T-helper 2 cell treated with Interferon-gamma antibody and Interleukin-4, amounts not matched to agents 5 μg/mL and 100 μg/mL, for 36 hours (primary cell): ENCODE measurements around the gene GTF2IRD1.
"Not testable (repeated sequence)": the region's sequence is repeated elsewhere in the genome, so short reads cannot be mapped to it uniquely, and the experiment has no call there.

Experiments used
- DNase-seq: peaks from one replicate; pipeline ENCODE4 v3.0.0; 2021; ENCODE audit warnings: low spot score
- H3K27ac Mint-ChIP-seq: one replicate; pipeline ENCODE4 v1.8.0; 2021; ENCODE audit warnings: mild to moderate bottlenecking, mixed read lengths
- H3K27me3 Mint-ChIP-seq: one replicate; pipeline ENCODE4 v1.8.0; 2021; ENCODE audit warnings: low read depth, mixed read lengths
- H3K36me3 Mint-ChIP-seq: one replicate; pipeline ENCODE4 v1.8.0; 2021; ENCODE audit warnings: low read depth, mixed read lengths
- H3K4me1 Mint-ChIP-seq: one replicate; pipeline ENCODE4 v1.8.0; 2021; ENCODE audit warnings: low read depth, mixed read lengths
- H3K4me3 Mint-ChIP-seq: one replicate; pipeline ENCODE4 v1.8.0; 2022; ENCODE audit warnings: mild to moderate bottlenecking, moderate library complexity, mixed read lengths
- H3K9me3 Mint-ChIP-seq: one replicate; pipeline ENCODE4 v1.8.0; 2021; ENCODE audit warnings: mixed read lengths

The GTF2IRD1 gene

DNA sequence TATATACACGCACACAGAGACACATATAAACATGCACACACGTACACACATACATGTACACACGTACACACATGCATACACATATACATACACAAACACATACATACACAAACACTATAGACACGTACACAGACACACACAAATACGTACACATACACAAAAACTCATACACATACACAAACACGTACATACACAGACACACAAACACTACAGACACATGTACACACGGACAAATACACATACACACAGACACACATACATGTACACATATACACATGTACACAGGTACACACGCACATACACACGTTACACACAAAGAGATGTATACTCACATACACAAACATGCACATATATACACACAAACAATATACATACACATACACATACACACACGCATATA lies 35.2 kb upstream of the GTF2IRD1 start:
- Mint-ChIP-seq H3K4me1 (no peaks in the 10 kb centered on the region), H3K27ac (no peak overlapping the region), H3K9me3 (no peaks in the 10 kb centered on the region), H3K27me3 (no peaks in the 10 kb centered on the region), H3K4me3 (no peak overlapping the region), H3K36me3 (no peaks in the 10 kb centered on the region)
- no peak for DNase-seq

DNA sequence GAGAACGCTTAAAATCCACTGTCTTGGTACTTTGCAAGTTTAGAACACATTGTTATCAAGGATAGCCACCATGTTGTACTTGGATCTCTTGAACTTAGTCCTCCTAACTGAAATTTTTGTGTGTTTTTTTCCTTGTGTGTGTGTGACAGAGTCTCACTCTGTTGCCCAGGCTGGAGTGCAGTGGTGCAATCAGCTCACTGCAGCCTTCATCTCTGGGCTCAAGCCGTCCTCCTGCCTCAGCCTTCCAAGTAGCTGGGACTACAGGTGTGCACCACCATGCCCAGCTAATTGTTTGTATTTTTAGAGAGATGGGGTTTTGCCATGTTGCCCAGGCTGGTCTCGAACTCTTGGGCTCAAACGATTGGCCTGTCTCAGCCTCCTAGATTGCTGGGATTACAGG lies 34.5 kb upstream of the GTF2IRD1 start:
- not testable (repeated sequence) for H3K27me3 Mint-ChIP-seq, H3K4me1 Mint-ChIP-seq, H3K27ac Mint-ChIP-seq, H3K4me3 Mint-ChIP-seq, DNase-seq, H3K9me3 Mint-ChIP-seq, H3K36me3 Mint-ChIP-seq

DNA sequence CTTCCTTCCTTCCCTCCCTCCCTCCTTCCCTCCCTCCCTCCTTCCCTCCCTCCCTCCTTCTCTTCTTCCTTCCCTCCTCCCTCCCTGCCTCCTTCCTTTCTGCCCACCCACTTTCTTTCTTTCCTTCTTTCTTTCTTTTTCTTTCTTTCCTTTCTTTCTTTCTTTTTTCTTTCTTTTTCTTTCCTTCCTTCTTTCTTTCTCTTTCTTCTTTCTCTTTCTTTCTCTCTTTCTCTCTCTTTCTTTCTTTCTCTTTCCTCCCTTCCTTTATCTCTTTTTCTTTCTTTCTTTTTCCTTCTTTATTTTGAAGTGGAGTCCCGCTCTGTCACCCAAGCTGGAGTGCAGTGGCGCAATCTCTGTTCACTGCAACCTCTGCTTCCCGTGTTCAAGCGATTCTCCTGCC lies 33.7 kb upstream of the GTF2IRD1 start:
- no peaks in the 10 kb centered on the region for H3K36me3 Mint-ChIP-seq
- H3K9me3 Mint-ChIP-seq: no peaks in the 10 kb centered on the region
- no peak overlapping the region for H3K4me3 Mint-ChIP-seq
- no peaks in the 10 kb centered on the region for H3K4me1 Mint-ChIP-seq
- no peak overlapping the region for H3K27ac Mint-ChIP-seq
- no peaks in the 10 kb centered on the region for H3K27me3 Mint-ChIP-seq
- no peak for DNase-seq

DNA sequence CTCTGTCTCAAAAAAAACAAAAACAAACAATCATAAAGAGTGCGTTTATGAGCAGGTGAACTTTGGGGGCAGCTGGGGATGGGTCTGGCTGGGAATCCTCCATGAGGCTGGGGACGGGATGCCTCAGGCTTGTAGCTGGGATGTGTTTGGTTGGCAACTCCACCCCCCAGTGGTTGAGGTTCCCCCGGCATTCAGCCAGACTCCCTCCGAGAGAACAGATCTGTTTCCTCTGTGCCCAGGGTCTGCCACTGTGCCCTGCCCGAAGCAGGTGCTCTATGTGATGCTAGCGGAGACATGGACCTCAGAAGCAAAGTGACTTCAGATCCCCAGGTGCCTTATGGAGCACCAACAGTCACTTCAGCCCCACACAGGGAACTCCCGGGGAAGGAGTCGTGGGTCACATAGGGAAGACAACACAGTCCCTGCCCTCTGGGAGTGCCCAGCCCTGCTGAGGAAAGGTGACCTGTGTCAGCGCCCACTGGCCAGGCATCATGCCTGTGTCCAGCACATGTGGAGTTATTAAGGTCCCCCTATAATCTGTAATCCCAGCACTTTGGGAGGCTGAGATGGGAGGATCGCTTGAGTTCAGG lies 29.3 kb upstream of the GTF2IRD1 start:
- Mint-ChIP-seq H3K27ac (no peak overlapping the region), H3K9me3 (no peaks in the 10 kb centered on the region), H3K36me3 (no peaks in the 10 kb centered on the region), H3K4me3 (no peak overlapping the region), H3K27me3 (no peaks in the 10 kb centered on the region), H3K4me1 (no peaks in the 10 kb centered on the region)
- DNase-seq: no peak

DNA sequence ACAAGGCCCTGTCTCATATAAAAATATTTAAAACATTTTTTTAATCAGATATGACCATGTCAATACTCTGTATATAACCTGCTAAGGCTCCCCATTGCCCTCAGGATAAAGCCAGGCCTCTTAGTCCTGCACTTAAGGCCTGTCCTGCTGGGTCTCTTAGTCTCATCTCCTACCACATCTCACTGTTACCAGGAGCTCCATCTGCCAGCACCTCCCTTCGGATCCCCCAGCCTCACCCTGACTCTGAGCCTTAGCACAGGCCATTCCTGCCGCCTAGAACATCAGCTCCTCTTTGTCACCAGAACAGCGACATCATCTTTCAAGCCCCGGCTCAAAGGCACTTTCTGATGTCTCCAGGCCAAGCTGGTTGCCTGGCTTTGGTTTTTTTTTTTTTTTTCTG lies 25.7 kb upstream of the GTF2IRD1 start:
- DNase-seq: no peak
- H3K9me3 Mint-ChIP-seq: no peaks in the 10 kb centered on the region
- H3K36me3 Mint-ChIP-seq: no peaks in the 10 kb centered on the region
- no peak overlapping the region for H3K4me3 Mint-ChIP-seq
- no peaks in the 10 kb centered on the region for H3K27me3 Mint-ChIP-seq
- no peaks in the 10 kb centered on the region for H3K4me1 Mint-ChIP-seq
- H3K27ac Mint-ChIP-seq: no peak overlapping the region

DNA sequence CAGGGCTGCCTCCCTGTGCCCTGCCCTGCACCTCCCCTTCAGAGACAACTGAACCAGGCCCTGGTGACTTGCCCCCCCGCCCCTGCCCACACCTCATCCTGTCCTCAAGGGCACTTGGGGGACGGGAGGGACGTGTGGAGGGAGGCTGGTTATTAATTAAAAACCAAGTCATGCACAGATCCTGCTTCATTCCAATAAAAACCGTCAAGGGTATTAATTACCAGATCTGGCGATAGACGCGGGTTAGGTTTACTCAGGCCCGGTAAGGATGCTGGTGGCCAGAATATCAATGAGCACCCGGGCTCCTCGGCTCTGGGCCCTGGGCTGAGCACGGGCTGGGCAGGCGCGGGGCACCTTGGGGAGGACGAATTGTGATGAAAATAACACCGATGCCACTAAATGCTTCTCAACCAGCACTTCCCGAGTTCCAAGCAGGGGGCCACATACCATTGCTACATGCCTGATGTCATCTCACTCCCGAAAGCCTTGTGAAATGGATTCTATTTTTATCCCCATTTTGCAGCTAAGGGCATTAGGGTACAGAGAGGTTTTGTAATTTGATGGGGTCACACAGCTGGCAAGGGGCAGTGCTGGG lies 24.5 kb upstream of the GTF2IRD1 start:
- no peak overlapping the region for H3K4me3 Mint-ChIP-seq
- no peaks in the 10 kb centered on the region for H3K36me3 Mint-ChIP-seq
- H3K4me1 Mint-ChIP-seq: no peaks in the 10 kb centered on the region
- H3K27ac Mint-ChIP-seq: no peak overlapping the region
- no peaks in the 10 kb centered on the region for H3K27me3 Mint-ChIP-seq
- H3K9me3 Mint-ChIP-seq: no peaks in the 10 kb centered on the region
- DNase-seq: no peak

DNA sequence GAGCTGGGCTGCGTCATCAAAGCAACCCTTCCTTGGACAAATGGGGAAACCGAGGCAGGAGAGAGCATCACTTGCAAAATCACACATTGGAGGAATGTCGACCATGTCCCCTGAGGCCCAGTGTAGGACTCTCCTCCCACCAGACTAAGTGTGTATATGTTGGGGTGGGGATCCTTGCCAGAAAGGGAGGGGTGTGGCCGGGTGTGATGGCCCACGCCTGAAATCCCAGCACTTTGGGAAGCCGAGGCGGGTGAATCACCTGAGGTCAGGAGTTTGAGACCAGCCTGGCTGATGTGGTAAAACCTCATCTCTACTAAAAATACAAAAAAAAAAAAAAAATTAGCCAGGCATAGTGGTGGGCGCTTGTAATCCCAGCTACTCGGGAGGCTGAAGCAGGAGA lies 23.3 kb upstream of the GTF2IRD1 start:
- not testable (repeated sequence) for H3K4me1 Mint-ChIP-seq, H3K36me3 Mint-ChIP-seq, H3K27me3 Mint-ChIP-seq, H3K4me3 Mint-ChIP-seq, H3K27ac Mint-ChIP-seq, H3K9me3 Mint-ChIP-seq, DNase-seq

DNA sequence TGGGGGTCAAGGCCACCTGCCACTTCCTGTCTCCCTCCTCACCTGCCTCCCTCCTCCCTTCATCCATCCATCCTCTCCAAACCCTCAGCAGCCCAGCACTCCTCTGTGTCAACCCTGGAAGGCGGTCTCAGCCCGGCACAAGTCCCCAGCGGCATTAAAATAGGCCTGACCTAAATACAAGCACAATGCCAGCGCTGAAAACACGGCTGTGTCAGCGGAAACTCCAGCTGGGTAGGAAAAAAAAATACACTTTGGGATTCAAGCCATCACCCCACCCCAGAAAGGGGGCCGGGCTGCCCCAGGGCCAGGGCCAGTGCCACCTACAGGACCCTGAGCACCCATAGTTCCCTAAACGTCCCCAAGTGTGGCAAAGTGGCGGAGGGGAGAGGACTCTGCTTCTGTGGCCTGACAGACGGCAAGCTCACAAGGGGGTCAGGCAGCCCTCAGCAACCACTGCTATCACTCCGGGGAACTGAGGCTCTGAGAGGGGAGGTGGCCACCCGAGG lies 22.7 kb upstream of the GTF2IRD1 start:
- H3K4me3 Mint-ChIP-seq: no peak overlapping the region
- no peaks in the 10 kb centered on the region for H3K9me3 Mint-ChIP-seq
- H3K27ac Mint-ChIP-seq: no peak overlapping the region
- H3K27me3 Mint-ChIP-seq: no peaks in the 10 kb centered on the region
- no peak for DNase-seq
- no peaks in the 10 kb centered on the region for H3K4me1 Mint-ChIP-seq
- no peaks in the 10 kb centered on the region for H3K36me3 Mint-ChIP-seq

DNA sequence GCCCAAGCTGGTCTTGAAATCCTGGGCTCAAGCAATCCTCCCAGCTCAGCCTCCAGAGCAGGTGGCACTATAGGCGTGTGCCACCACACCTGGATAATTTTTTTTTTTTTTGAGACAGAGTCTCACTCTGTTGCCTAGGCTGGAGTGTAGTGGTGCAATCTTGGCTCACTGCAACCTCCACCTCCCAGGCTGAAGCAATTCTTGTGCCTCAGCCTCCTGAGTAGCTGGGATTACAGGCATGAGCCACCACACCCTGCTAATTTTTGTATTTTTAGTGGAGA lies 16.5 kb upstream of the GTF2IRD1 start:
- H3K27ac Mint-ChIP-seq, H3K4me3 Mint-ChIP-seq, H3K4me1 Mint-ChIP-seq, H3K36me3 Mint-ChIP-seq, DNase-seq, H3K27me3 Mint-ChIP-seq: not testable (repeated sequence)
- peaks cover 11% of the 10 kb centered on the region for H3K9me3 Mint-ChIP-seq

DNA sequence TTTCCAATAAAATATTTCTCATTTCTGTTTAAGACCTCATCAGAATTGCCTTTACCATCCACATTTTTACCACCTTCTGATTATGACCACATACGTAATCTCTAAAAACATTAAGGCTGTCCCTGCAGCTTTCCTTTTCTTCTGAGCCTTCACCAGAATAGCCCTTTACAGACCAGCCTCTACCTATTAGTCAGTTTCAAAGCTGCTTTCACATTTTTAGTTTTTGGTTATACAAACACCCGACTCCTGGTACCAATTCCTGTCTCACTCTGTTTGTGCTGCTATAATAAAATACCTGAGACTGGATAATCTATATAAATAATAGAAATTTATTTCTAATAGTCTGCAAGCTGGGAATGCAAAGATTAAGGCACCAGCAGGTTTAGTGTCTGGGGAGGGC lies 15.4 kb upstream of the GTF2IRD1 start:
- peaks cover 2% of the 10 kb centered on the region for H3K27me3 Mint-ChIP-seq
- H3K36me3 Mint-ChIP-seq: peaks cover 4% of the 10 kb centered on the region
- H3K4me3 Mint-ChIP-seq: no peak overlapping the region
- H3K4me1 Mint-ChIP-seq: no peaks in the 10 kb centered on the region
- no peak overlapping the region for H3K27ac Mint-ChIP-seq
- DNase-seq: no peak
- H3K9me3 Mint-ChIP-seq: peaks cover 11% of the 10 kb centered on the region

DNA sequence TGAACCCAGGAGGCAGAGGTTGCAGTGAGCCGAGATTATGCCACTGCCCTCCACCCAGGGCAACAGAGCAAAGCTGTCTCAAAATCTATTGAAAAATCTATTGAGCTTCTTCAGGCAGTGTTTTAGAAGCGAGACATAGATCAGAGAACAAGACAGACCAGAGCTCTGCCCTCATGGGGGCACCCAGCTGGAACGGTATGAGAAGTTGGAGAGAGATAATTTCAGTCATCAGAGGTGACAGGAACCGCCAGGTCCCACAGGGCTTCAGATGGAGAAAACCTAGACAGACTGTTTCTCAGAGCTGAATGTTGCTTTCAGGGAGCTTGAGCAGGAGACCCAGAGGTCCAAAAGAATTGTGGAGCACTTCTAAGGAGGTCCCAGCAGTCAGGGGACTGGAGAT lies 14.2 kb upstream of the GTF2IRD1 start:
- Mint-ChIP-seq H3K36me3 (peaks cover 4% of the 10 kb centered on the region), H3K9me3 (peaks cover 11% of the 10 kb centered on the region), H3K27me3 (peaks cover 7% of the 10 kb centered on the region), H3K4me1 (no peaks in the 10 kb centered on the region), H3K27ac (no peak overlapping the region), H3K4me3 (no peak overlapping the region)
- DNase-seq: no peak

DNA sequence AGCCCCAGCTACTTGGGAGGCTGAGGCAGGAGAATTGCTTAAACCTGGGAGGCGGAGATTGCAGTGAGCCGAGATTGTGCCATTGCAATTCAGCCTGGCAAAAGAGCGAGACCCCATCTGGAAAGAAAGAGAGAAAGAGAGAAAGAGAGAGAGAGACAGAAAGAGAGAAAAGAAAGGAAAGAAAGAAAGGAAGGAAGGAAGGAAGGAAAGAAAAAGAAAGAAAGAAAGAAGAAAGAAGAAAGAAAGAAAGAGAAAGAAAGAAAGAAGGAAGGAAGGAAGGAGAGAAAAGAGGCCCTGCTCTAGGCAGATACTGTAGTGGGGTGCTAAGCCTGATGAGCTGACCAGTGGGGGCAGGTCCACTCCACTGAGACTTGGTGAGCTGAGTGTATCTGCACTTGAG lies 13.6 kb upstream of the GTF2IRD1 start:
- H3K4me3 Mint-ChIP-seq, H3K27ac Mint-ChIP-seq, H3K4me1 Mint-ChIP-seq, H3K36me3 Mint-ChIP-seq, H3K27me3 Mint-ChIP-seq, DNase-seq: not testable (repeated sequence)
- H3K9me3 Mint-ChIP-seq: peaks cover 11% of the 10 kb centered on the region

DNA sequence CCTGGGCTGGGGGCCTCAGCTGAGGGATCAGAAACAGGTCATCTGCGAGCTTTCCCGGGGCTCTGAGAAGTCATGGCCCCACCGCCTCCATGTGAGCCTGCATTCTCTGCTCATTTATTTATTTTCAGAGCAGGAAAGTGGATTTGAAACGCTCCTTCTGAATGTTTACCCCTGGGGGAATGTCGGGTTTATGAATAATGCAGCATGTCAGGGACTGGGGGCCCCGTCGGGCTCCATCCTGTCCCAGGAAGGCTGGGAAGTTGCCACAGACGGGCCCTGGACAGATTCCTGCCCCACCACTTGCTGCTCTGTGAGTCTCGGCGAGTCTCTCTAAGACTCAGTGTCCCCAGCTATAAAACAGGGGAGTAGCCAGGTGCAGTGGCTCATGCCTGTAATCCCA lies 11.9 kb upstream of the GTF2IRD1 start:
- Mint-ChIP-seq H3K27ac (no peak overlapping the region), H3K4me1 (no peaks in the 10 kb centered on the region), H3K4me3 (no peak overlapping the region), H3K9me3 (peaks cover 11% of the 10 kb centered on the region), H3K27me3 (peaks cover 7% of the 10 kb centered on the region), H3K36me3 (peaks cover 4% of the 10 kb centered on the region)
- no peak for DNase-seq

DNA sequence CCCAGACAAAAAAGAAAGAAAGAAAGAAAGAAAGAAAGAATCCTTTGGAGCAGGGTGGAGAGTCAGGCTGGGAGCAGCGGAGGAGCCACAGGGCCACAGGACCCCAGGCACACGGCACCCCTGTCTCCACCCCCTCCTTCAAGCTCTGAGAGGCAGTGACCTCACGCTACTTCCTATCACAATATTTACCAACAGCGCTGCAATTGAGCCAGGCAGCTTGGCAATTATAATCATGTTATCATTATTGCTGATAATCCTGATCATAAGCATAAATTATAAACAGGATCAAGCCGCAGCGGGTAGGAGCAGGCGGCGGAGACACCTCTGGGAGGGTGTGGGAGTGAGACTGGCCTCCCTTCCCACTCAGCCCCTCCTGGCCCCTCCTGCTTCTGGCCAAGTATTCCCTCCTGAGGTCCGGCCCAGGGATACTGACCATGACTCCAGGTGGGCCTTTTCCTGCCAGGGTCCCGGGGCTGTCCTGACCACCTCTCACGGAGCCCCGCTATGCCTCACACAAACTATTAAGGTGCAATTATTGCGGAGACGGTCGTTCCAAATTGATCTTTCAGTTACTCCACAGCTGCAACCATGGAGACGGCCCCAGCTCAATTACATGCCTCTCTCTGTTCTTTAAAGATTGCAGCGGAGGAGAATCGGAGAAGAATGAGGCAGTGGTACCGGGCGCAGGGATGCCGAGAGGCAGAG lies 10.0 kb upstream of the GTF2IRD1 start:
- Mint-ChIP-seq H3K4me3 (no peak overlapping the region), H3K36me3 (no peaks in the 10 kb centered on the region), H3K9me3 (peaks cover 2% of the 10 kb centered on the region), H3K27ac (no peak overlapping the region), H3K27me3 (peaks cover 7% of the 10 kb centered on the region), H3K4me1 (no peaks in the 10 kb centered on the region)
- no peak for DNase-seq

DNA sequence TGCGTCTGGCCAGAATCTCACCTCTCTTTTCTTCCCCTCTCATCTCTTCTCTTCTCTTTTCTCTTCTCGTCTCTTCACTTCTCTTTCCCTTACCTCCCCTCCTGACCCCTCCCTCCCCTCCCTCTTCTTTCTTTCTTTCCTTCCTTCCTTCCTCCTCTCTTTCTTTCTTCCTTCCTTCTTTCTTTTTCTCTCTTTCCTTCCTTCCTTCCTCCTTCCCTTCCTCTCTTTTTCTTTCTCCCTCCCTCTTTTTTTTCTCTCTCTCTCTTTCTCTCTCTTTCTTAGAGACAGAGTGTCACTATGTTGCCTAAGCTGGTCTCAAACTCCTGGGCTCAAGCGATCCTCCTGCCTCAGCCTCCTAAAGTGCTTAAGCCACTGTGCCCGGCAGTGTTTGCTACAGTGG lies 4.6 kb upstream of the GTF2IRD1 start:
- Mint-ChIP-seq H3K9me3 (no peaks in the 10 kb centered on the region), H3K36me3 (no peaks in the 10 kb centered on the region), H3K4me3 (no peak overlapping the region), H3K4me1 (peaks cover 12% of the 10 kb centered on the region), H3K27me3 (peaks cover 12% of the 10 kb centered on the region), H3K27ac (no peak overlapping the region)
- no peak for DNase-seq
